ENCODE data around the gene FOXG1. TPM values are rescaled to one million over a fixed set of nuclear protein-coding genes. Genes with fewer than 3 reads are reported as not detected.

The FOXG1 gene
- total RNA-seq, 1 donor: 0.63 TPM

GRCh38 chr14:28771168-28771567 lies 4.6 kb downstream of the FOXG1 start:
- no peak for TF ChIP-seq CTCF (IDR thresholded peaks at IDR 0.05; ENCODE audit: insufficient read depth, low read length)
- no peak overlapping the region for H3K4me3 ChIP-seq (ENCODE audit: low read depth, low read length)
- DNase-seq (ENCODE audit: low read depth): no peak

DNA sequence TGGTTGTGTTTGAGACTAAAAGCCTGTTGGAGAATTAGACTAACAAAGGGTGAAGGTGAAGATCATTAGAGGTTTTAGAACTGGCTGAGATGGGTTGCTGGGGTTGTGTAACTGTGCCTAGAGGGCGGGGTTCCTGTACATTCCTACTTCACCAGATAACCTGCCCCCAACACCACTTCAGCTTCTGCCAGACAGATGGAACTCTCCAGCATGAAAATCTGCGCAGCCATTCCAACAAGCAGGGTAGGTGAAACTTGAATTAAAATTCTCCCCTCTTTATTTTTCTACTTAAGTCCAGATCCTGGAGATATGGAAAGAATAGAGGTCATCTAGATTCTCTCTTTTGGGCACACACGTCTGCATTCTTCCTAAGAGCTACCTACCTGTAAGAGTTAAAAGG lies 6.0 kb downstream of the FOXG1 start:
- DNase-seq (ENCODE audit: low read depth): no peak
- no peak for TF ChIP-seq CTCF (IDR thresholded peaks at IDR 0.05; ENCODE audit: insufficient read depth, low read length)
- H3K4me3 ChIP-seq (ENCODE audit: low read depth, low read length): no peak overlapping the region

DNA sequence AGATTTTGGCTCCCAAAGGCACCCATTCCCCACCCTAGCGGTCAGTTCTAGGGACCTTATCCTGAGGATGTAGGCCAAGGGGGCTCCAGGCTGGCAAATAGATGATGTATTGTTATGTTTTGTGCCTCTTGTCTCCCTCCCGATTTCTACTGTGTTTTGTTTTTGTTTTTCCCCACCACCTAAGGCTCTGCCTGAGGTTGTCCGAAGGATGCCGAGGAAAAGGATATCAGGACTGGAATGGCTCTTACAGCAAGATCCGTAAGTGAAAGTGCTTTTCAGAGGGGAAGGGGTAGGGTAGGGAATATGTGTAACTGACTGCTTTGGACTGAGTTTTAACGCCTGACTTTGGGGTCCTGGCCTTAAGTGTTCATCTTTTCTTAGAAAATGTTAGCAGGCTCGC lies 6.6 kb downstream of the FOXG1 start:
- TF ChIP-seq CTCF (IDR thresholded peaks at IDR 0.05; ENCODE audit: insufficient read depth, low read length): no peak
- no peak overlapping the region for H3K4me3 ChIP-seq (ENCODE audit: low read depth, low read length)
- no peak for DNase-seq (ENCODE audit: low read depth)

- TF ChIP-seq CTCF (IDR thresholded peaks at IDR 0.05; ENCODE audit: insufficient read depth, low read length): peak; percentile 64
- DNase-seq (ENCODE audit: low read depth): peak; percentile 64
- H3K4me3 ChIP-seq (ENCODE audit: low read depth, low read length): peak overlapping the region; percentile 35
These were observed 7.5 kb downstream of the FOXG1 start for GRCh38 chr14:28773861-28774691.

DNA sequence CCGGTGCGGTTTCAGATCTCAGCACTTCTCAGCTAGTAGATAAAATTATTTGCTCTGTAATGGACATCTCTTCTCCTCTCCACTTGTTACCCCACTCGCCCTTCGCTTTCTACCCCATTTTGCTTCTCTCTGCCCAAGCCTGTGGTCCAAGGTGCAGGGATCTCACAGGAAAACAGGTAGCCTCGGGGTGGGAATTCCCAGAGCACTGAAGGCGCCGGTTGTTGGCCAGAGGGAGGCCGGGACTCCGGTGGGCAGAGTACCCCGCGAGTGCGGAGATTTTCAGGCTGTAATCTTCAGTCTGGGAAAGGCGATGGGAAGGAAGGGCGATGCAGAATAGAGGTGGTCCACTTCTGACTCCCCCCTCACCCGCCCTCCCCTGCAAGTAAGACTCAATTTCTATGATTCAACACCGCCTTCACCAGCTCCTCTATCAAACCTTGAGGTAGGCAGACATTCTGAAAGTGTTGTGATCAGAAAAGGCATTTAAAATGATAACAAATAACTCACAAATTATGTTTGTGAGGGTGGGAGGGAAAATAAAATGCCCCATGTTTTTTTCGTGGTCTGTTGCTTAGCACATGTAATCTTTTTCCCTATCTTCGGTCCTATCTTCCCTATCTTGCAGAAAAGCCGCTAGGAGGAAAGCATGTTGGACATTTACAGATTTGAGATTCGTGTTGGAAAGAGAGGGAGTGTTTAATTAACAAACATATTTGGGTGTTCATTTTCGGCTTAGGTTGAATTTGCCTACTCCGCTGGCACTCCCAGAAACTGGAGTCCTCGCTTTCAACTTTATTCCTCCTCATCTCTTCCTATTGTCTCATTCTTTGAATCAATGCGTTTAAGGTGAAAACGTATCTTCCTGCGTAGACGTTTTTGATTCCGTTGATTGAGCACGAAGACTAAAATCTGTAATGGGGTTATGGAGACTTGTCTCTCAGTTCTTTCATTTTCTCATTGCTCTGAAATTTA lies 8.5 kb downstream of the FOXG1 start:
- no peak overlapping the region for H3K4me3 ChIP-seq (ENCODE audit: low read depth, low read length)
- no peak for TF ChIP-seq CTCF (IDR thresholded peaks at IDR 0.05; ENCODE audit: insufficient read depth, low read length)
- no peak for DNase-seq (ENCODE audit: low read depth)

GRCh38 chr14:28776482-28777266 lies 10.1 kb downstream of the FOXG1 start:
- no peak overlapping the region for H3K4me3 ChIP-seq (ENCODE audit: low read depth, low read length)
- no peak for TF ChIP-seq CTCF (IDR thresholded peaks at IDR 0.05; ENCODE audit: insufficient read depth, low read length)
- no peak for DNase-seq (ENCODE audit: low read depth)
